Measurements from ENCODE around the gene ENTREP3.
"Not testable (repeated sequence)": the region's sequence is repeated elsewhere in the genome, so short reads cannot be mapped to it uniquely, and the experiment has no call there.

ENTREP3 gene

GRCh38 chr1:155250633-155251449 lies 4.4 kb downstream of the ENTREP3 start:
- DNase-seq (ENCODE audit: low read depth): no peak

DNA sequence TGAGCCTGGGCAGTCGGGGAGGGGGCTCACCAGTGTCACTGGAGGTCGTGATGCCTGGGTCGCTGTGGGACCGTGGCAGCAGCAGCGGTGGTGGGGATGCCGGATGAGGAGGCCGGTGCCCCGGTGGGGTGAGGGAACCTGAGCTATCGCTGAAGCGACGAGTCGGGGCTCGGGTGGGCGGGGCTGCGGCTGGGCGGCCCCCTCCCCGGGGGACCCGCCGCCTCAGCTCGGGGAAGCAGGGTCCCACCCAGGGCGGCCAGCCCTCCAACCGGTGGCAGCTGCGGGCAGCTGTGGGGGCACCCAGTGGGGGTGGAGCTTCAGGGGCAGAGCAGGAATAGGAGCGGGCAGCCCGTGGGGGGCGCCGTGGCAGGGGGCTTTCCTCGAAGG lies 5.0 kb downstream of the ENTREP3 start:
- DNase-seq (ENCODE audit: low read depth): no peak

- DNase-seq (ENCODE audit: low read depth): no peak
Observed at GRCh38 chr1:155247667-155248553, 7.4 kb downstream of the ENTREP3 start.

DNA sequence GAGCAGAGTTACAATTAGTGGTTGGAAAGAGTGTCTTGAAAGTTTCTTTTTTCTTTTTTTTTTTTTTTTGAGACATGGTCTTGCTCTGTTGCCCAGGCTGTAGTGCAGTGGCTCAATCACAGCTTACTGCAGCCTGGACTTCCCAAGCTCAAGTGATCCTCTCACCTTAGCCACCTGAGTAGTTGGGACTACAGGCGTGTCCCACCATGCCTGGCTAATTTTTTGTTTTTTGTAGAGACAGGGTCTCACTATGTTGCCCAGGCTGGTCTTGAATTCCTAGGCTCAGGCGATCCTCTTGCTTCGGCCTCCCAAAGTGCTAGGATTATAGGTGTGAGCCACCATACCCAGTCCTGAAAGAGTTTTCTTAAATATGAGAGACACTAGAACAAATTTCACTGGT lies 8.5 kb downstream of the ENTREP3 start:
- DNase-seq (ENCODE audit: low read depth): not testable (repeated sequence)

DNA sequence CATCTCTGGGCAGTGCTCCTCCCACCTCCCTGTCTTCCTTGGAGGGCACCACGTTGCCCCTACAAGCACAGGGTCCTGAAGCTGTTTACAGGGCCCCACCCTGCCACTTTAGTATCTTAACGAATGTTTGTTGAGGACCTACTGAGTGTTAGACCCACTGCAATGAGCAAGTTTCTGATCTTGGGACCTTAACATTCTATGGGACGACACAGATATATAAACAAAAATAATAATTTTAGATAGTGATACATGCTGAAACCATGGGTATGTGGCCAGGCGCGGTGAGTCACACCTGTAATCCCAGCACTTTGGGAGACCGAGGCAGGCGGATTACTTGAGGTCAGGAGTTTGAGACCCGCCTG lies 10.1 kb downstream of the ENTREP3 start:
- DNase-seq (ENCODE audit: low read depth): no peak

GRCh38 chr1:155244368-155245162 lies 10.7 kb downstream of the ENTREP3 start:
- peak; percentile 95 for DNase-seq (ENCODE audit: low read depth)

GRCh38 chr1:155242805-155243358 lies 12.4 kb downstream of the ENTREP3 start:
- no peak for DNase-seq (ENCODE audit: low read depth)

DNA sequence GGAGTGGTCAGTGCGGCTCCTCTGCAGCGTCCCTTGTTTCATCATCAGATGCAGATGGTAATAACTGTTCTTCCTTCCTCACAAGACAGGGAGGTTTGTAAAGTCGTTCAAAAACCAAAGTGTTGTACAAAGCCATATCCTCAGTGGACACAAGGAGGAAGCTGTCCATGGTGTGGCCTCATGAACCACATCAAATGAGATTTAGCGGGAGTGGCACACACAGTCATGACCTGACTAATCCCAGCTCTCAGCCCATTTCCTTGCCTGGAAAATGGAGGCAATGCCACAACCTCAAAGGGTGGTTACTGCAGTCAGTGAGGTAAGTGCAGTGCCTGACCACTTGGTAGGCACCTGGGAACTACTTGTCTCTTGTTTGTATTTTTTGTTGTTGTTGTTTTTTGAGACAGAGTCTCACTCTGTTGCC lies 13.4 kb downstream of the ENTREP3 start:
- DNase-seq (ENCODE audit: low read depth): no peak

DNA sequence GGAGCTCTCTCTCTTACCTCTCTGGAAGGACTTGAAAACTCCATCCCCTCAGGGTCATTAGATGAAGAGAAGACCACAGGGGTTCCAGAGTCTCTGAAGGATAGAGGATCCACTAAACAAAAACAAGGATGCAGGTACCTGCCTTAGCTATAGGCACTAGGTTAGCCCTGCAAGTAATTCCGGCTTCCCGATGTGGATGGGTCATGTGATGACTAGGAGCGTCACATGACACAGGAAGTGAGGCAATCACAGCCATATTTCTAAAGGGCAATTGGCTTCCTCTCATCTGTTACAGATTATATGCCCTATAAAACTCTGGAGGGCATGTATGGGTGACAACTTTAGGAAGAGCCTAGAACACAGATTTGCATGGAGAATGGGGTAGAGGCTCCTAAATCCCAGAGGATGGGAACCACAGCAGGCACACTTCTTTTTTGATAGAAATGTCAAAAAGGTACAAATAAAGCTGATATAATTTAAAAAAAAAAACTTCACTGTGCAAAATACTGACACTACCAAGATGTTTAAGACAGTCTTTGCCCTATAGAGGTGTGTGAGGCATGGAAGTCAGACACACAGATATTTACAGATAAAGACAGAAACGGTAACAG lies 14.1 kb downstream of the ENTREP3 start:
- no peak for DNase-seq (ENCODE audit: low read depth)

- no peak for DNase-seq (ENCODE audit: low read depth)
Observed at GRCh38 chr1:155236451-155236850, 18.8 kb downstream of the ENTREP3 start.

GRCh38 chr1:155235375-155235774 lies 19.9 kb downstream of the ENTREP3 start:
- DNase-seq (ENCODE audit: low read depth): not testable (repeated sequence)

DNA sequence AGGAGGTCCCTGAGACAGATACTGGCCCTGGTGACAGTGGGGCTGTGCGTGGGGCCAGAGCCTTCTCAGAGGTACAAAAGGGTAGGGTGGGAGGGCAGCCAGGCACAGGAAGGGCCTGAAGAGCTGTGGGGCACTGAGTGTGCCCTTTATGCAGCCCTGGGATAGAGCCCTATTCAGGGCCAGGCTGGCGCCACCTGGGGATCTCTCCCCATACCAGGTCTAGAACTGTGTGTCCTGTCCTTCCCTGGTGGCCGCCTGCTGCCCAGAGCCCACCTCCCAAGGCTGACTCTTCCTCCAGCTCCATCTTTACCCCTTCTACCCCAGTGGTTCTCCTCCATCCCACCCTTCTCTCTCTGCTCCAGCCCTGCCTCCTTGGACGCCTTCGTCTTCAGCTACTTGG lies 21.8 kb downstream of the ENTREP3 start:
- DNase-seq (ENCODE audit: low read depth): not testable (repeated sequence)

GRCh38 chr1:155232001-155232978 lies 23.0 kb downstream of the ENTREP3 start:
- DNase-seq (ENCODE audit: low read depth): not testable (repeated sequence)

- not testable (repeated sequence) for DNase-seq (ENCODE audit: low read depth)
Observed at GRCh38 chr1:155231302-155231701, 24.0 kb downstream of the ENTREP3 start.

DNA sequence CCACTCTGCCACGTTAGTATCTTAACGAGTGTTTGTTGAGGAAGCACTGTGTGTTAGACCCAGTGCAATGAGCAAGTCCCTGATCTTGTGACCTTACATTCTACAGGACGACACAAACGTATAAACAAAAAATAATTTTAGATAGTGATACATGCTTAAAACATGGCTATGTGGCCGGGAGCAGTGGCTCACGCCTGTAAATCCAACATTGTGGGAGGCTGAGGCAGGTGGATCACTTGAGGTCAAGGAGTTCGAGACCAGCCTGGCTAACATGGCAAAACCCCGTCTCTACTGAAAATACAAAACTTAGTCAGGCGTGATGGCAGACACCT lies 27.2 kb downstream of the ENTREP3 start:
- DNase-seq (ENCODE audit: low read depth): no peak

GRCh38 chr1:155227261-155228095 lies 27.8 kb downstream of the ENTREP3 start:
- peak; percentile 91 for DNase-seq (ENCODE audit: low read depth)

- DNase-seq (ENCODE audit: low read depth): no peak
Observed at GRCh38 chr1:155226910-155227260, 28.4 kb downstream of the ENTREP3 start.

GRCh38 chr1:155226188-155226909 lies 28.9 kb downstream of the ENTREP3 start:
- DNase-seq (ENCODE audit: low read depth): no peak

GRCh38 chr1:155225404-155225759 lies 29.9 kb downstream of the ENTREP3 start:
- not testable (repeated sequence) for DNase-seq (ENCODE audit: low read depth)
